HG03196 (cell line): ENCODE measurements around the gene LRRC53.
A peak's percentile ranks its signal among the peaks of the same experiment; 100 is the strongest.

Source experiments
- ATAC-seq: cut with Tn5 transposase; IDR thresholded peaks from one replicate; pipeline ENCODE4 v1.9.1; 2021; ENCODE audit not compliant: unreplicated experiment

Gene LRRC53, protein sequence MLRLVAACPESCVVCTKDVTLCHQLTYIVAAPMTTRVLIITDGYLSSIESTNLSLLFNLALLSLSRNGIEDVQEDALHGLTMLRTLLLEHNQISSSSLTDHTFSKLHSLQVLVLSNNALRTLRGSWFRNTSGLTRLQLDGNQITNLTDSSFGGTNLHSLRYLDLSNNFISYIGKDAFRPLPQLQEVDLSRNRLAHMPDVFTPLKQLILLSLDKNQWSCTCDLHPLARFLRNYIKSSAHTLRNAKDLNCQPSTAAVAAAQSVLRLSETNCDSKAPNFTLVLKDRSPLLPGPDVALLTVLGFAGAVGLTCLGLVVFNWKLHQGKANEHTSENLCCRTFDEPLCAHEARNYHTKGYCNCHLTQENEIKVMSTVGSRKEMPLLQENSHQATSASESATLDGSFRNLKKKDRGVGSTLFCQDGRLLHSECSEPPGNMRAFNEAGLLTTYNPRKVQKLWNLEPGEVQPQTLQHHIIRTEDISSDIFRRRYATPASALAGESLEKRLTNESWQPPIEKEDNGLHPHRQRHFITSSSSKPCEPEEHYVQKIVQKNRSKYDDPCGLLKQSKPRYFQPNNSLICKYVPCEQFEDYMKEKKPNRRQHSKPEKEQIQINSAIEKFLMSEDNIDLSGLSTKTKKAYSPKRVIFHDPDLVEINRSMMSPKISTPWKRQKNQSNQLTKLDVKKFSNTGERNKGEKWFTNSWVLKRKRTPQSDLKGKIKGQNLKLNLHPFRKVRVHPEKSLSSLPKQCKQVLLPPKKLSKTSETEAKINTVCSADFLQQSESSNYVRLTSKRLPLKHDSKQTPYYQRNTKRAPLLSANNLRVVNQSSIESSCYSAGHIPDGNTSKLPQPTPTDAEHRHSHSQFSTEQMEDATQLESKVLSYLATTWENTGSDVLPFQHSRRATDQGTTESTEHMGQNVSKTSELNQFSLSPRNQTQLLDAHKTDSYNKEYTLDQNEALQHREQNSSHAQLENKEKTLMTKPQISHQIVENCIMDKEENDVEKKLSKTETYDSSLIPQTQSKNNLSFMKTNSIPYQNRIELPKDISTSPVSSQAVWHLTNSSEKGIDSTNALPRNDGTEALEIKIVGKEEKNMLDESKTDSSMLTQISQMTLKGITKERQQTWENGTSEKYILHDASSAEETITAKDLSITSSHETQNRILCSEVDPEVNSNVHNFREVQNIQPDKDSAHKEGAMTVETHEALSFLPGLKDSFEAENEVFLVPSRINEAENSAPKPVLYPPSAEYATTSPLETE

DNA sequence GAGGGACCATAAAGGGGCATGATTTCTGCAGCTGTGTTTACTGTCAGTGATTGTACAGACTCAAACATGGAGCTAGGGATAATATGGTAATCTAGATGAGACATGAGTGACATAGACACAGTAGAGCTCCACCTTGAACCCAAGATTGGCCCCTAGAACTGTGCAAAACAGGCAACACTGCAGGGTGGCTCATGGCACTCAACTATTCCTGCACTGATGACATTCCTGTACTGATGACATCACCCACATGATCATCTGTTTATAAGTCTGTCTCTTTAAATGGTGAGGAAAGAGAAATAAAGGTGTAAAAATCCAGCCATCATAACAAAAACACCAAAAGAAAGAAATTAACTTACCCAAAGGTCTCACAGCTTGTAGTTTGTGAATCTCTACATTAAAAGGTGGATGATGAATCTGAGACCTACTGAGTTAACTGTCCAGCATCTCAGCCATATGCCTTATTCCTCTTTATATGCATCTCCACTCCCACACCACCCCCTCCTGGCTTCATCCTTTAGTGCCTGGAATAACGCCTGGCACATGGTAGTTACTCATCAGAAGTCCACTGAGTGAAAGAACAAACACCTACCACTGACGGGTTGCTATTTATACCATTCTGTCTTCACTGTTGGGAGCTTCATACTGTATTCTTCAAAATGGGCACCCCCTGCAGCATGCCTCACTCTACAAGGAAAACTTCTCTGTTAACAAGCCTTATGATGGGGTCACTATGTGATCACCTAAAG lies at the start of gene LRRC53:
Gene LRRC53 (minus strand): TSS at position 442 of the 746 bp plus-strand sequence. CDS start 29,262 bp downstream, outside the sequence.
- no peak for ATAC-seq

DNA sequence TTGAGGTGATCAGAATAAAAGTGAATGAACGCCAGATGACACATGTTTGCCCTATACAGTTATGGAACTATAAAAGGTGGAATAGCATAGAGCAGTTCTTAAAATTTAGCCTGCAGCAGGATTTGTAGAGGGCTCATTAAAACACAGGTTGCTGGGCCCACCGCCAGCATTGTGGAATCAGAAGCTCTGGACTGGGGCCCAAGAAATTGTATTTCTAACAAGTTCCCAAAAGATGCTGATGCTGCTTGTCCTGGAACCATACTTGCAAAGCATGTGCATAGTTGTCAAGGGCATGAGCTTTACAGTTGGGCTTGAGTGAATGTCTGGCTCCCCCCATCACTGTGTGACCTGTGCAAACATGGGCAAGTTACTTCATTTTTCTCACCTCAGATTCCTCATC lies 37.5 kb upstream of the LRRC53 start:
- no peak for ATAC-seq

DNA sequence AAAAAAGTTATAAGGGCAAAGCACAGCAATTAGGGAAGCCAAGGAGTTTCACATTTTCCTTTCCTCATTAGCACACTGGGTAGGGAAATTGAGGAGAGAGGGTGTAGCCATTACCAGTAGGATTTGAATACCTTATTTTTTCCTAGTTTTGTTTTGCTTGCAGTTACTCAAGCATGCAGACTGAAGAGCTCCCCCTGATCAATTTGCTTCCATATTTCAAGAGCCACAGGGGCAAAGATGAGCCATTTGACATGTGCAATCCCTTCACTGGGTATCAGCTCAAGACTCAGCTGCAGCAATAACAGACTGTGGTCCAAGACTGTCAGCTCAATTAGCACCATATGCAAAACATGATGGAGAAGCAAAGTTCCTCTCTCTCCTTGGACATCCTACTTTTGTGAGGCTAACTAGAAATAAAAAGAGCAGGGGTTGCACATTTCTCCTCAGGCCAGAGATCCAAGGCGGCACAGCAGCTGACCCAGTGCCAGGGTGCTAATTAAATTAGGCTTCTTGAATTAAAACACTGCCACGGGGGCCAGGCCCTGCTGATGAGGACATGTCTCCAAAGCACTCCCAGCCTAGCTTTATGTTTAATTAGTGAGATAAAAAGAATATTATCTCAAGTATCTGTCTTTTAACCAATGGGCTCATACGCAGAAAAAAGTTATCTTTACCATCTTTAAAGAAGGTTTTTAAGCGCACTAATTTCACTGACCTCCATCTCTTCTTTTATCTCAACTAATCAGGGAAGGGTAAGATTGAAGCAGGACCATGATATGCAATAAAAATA lies 36.7 kb upstream of the LRRC53 start:
- no peak for ATAC-seq

DNA sequence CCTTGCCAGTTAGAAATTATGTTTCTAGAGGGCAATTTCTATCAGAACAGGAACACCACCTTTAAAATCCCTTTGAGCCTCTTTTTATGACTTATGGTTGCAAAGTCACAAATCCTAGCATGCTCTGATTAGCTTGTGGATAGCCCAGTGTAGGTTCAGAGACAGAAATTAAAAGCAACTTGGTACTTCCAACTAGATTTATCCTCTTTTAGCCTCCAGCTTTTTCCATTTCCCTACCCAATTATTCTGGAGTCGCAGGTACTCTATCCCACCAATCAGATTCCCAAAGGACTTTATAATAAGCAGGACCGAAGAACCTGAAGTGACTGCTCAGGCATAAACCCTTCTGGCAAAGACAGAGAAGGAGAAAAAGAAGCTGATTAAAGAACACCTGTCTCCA lies 33.4 kb upstream of the LRRC53 start:
- ATAC-seq, result no peak

DNA sequence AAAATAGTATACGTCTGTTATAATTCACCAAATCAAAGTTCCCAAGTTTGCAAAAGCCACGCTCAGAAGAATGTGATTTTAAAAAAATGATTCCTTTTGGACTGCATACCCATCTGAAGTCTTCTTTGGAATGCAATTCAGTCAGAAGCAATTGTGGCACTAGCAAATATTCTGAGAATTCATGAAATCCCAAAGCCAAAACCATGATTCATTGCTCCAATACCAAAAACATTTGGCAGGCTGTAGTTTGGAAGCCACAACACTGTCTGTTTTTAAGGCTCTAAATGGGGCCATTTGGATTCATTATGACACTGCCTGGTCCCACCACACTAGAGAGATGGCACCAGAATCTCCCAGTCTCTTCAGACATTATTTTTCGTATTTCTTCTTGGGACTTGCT lies 21.8 kb upstream of the LRRC53 start:
- ATAC-seq, result no peak

DNA sequence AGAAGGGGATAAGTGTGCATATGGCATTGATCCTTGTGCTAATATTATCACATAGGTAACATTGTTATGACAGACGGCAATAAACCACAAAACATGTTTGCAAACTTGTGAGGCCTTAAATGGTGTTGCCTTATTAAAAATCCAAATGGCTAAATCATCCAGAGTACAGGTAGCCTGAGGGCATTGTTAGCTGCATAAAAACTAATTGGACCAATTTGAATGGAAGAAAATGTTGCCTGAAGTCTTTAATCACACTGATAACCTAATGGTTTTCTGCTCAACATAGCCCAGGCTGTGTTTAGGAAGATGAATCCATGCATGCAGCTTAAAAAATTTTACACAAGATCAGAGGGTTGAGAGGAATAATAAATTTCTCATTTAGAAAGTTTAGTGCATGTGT lies 19.4 kb upstream of the LRRC53 start:
- ATAC-seq, result no peak

DNA sequence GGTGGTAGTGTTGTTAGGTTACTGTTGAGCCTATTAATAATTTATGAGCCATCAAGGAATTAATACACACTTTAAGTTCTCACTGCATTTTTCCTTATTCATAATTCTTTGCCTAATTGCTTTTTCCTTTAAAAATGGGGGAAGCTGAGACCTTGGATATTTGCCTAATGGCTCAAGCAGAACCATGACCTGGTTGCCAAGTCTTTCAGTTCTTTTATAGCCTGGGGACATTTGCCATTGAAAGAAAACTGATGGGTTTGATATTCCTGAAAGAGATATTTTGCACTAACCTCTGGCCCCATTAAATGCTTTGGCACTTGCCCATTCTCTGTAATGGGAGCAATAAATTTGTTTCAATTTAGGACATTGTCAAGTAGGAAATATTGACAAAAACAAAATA lies 18.5 kb upstream of the LRRC53 start:
- no peak for ATAC-seq

DNA sequence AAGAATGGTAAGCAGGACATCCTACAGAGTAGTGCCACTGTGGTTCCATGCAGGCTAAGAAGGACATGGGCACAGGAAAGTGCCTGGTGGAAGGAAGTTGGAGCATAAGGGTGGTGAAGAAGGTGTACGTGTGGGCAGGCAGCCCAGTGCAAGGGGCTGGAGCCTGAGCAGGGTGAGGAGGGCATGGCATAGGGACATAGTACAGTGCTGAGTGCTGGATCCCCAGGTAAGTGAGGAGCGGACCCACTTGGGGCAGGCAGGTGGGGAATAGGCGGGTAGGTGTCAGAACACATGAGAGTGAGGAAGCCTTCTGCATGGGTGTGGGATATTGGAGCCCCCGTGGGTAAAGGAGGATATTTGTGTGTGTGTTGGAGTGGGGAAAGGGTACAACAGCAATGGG lies 15.7 kb upstream of the LRRC53 start:
- no peak for ATAC-seq

DNA sequence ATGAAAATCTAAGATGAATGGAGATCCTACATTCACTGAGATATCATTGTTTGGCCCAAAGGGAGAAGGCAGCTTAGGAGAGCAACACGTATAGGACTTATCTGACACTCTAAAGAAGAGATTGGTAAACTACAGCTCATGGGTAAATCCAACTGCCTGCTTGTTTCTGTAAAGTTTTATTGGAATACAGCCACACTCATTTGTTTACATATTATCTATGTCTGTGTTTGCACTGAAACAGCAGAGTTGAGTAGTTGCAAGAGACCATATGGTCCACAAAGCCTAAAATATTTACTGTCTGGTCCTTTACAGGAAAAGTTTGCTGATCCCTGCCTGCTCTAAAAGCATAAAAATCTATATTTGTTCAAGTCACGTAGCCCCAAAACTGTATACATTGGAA lies 14.3 kb upstream of the LRRC53 start:
- ATAC-seq, result no peak

DNA sequence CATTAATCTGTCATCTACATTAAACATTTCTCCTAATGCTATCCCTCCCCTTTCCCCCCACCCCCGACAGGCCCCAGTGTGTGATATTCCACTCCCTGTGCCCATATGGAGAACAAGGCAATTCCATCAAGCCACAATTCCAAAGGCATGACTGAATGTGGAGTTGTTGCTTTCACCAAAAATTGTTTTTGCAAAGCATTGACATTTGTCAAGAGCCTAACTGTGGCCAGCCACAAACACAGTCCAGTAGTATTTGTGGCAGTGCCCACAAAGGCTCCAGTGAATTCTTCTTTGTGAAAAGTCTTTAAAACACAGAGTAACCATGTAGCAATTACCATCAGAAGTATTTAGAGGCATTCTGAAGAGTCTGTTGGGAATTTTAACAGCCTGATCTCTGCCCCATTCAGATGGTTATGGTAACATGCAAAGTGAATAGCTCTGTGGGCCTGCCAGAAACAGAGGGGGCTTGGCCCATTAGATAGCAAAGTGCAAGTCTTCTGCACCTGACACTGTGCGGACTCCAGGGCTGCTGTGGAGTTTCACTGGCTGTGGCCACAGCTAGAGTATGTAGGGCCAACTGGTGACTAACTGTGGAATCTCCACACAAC lies 11.6 kb upstream of the LRRC53 start:
- ATAC-seq, result no peak

DNA sequence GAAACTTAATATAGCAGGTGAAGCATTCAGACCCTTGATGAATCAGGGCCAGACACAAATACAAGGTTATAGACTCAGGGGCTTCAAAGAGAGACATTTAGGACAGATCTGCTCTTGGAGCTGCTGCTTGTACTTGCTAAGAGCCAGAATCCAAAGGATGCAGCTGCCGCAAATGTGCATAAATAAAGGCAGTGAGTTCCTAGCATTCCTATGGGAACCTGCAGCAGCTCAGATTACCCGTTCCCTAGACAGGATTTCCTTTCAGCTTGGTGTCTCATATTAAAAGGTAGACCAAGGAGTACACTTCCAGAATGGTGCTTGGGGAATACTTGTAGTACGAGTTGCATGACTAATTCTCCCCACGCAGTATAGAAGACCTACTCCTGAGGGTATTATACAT lies 9.7 kb upstream of the LRRC53 start:
- no peak for ATAC-seq

DNA sequence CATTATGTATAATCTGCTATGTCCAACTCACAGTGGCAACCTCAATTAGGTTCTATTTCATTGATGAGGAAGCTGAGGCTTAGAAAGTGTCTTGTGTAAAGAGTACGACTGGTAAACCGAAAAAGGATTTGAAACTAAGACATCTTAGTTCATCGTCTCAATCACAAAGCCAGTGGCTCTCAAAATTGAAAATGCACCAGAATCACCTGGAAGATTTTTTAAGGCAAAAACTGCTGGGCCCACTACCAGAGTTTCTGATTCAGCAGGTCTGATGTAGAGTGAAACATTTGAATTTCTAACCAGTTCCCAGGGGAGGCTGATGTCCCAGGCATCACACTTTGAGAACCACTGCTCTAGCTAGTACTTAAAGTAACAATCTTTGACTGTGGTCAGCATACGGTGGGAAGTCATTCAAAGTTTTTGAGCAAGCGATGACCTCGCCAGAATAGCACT lies 5.2 kb upstream of the LRRC53 start:
- ATAC-seq, result peak; percentile 71

DNA sequence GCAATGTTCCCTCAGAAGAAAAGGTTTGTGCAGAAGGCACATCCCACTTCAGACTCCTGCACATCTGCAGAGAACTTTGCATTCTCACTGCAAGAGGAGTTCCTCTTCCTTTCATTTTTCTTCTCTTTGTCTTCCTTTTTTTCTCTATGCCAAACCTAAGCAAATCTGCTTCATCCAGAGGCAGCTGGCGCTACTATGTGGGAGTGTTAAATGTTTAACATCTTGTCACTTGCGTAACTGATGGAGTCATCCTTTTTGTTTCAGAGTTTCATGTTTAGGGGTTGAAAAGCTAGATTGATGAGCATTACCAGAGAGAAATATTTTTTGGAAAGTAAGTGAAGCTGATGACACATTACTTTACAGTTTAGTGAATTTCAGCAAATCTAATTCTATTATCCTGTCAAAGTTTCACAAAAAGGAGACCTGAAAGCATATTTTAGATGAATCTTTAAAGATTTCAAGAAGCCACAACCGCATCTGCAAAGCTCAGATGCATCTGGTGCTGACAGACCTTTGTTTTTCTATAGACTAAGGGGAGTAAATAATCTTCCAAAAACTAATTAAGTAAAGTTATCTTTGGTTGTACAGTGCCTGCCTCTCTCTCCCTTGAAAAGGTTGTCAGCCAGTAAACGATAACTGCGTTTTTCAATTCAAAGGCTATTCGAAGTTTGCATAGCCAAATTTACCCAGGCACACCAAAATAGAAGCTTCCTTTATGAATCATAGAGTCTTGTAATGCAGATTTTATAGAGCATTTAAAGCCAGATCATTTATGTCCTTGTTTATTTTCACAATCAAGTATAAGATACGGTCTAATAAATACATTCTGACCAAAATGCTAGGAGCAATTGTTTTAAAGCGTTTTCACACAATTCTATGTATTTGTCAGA lies 1.2 kb upstream of the LRRC53 start:
- ATAC-seq, result no peak

DNA sequence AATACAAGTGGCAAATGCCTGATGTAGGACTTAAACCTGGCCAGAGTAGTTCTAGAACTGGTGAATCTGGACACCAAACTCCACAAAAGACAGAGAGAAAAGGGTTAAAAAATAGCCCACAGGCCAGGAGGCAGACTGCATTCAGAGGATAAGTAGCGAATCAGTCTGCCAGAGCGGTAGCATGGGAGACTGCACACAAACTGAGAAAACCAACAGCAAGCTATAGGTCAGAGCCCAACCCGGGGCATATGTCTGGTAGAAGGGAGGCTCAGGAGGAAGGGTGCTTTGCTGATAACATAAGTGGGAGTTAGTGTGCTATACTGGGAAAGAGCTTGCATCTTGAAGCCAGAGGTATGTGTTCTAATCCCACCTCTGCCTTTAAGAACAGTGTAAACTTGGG lies 4.0 kb downstream of the LRRC53 start:
- no peak for ATAC-seq

DNA sequence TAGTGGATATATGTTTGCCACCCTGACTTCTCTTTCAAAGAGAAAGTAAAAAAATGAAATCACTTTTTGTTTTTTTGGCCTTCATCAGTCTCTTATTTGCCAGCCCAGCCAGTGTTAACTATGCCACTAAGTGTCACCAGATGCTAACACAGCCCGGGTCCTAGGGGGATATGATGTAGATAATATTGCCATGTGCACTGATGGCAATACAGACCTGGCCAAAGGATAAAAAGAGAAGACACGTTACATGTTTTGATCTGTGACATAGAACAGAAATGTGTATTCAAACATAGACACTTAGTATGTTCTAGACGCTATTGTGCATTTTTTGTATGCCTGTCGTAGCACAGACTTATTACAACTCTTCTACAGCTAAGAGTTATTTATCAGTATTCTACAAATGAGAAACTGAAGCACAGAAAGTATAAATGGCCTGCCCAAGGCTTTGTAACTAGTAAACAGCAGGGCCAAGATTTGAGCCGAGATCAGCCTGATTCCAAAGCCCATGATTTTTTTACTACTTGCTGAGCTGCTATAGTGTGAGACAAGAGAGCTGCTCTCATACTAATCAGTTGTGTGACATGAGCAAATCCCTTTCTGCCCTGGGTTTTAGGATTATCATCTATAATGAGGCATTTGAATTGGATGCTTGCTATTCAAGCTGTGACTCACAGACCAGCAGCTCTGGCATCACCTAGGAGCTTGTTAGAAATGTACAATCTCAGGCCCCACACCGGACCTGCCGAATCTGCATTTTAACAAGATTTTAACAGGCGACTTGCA lies 6.3 kb downstream of the LRRC53 start:
- no peak for ATAC-seq

DNA sequence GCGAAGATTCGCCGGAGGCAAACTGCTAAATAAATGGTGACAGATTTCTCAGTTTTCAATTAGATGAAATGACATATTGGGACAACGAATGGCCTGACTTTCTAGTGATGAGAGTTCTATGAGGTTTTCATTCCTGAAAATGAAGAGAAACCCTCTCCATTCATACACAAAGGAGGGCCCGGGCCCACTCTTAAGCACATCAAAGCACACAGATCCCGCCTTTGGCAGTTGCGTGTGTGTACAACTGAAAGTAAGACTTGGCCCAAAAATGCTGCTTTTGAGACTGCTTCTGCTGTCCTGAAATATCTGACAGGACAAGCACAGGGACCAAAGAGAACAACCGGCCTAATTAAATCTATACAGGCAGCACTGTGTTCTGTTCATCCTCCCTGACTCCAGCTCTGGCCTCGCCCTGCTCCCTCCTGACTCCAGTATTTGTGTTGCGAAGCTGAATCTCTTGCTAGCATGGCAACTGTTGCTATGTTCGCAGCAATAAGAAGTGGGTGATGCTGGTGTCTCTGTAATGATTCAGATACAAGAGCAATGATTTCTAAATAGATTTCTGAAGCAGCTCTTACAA lies 7.4 kb downstream of the LRRC53 start:
- no peak for ATAC-seq
